Nephron progenitor cell (in vitro differentiated cells): ENCODE data around the gene CLVS2.

Experiments
- DNase-seq: peaks from one replicate; pipeline ENCODE4 v3.0.0; 2021
- H3K27ac Mint-ChIP-seq: 2 replicates; pipeline ENCODE4 v1.8.0; 2021; ENCODE audit warnings: mild to moderate bottlenecking, moderate library complexity, mixed read lengths
- H3K27me3 Mint-ChIP-seq: 2 replicates; pipeline ENCODE4 v1.8.0; 2021; ENCODE audit warnings: mild to moderate bottlenecking, low read depth, mixed read lengths; ENCODE audit not compliant: poor library complexity
- H3K36me3 Mint-ChIP-seq: 2 replicates; pipeline ENCODE4 v1.8.0; 2021; ENCODE audit warnings: low read depth, mixed read lengths
- H3K4me1 Mint-ChIP-seq: 2 replicates; pipeline ENCODE4 v1.8.0; 2021; ENCODE audit warnings: mixed read lengths
- H3K4me3 Mint-ChIP-seq: 2 replicates; pipeline ENCODE4 v1.8.0; 2021; ENCODE audit warnings: mild to moderate bottlenecking, moderate library complexity, mixed read lengths
- H3K9me3 Mint-ChIP-seq: 2 replicates; pipeline ENCODE4 v1.8.0; 2021; ENCODE audit warnings: mild to moderate bottlenecking, moderate library complexity, mixed read lengths
- TF ChIP-seq, protein P1 (sequence below): fragments of 200-600 bp; sonication (generic); IDR thresholded peaks from 2 replicates; pipeline ENCODE4 v1.5.0; 2021; ENCODE audit warnings: antibody characterized with exemption

The CLVS2 gene, protein sequence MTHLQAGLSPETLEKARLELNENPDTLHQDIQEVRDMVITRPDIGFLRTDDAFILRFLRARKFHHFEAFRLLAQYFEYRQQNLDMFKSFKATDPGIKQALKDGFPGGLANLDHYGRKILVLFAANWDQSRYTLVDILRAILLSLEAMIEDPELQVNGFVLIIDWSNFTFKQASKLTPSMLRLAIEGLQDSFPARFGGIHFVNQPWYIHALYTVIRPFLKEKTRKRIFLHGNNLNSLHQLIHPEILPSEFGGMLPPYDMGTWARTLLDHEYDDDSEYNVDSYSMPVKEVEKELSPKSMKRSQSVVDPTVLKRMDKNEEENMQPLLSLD

DNA sequence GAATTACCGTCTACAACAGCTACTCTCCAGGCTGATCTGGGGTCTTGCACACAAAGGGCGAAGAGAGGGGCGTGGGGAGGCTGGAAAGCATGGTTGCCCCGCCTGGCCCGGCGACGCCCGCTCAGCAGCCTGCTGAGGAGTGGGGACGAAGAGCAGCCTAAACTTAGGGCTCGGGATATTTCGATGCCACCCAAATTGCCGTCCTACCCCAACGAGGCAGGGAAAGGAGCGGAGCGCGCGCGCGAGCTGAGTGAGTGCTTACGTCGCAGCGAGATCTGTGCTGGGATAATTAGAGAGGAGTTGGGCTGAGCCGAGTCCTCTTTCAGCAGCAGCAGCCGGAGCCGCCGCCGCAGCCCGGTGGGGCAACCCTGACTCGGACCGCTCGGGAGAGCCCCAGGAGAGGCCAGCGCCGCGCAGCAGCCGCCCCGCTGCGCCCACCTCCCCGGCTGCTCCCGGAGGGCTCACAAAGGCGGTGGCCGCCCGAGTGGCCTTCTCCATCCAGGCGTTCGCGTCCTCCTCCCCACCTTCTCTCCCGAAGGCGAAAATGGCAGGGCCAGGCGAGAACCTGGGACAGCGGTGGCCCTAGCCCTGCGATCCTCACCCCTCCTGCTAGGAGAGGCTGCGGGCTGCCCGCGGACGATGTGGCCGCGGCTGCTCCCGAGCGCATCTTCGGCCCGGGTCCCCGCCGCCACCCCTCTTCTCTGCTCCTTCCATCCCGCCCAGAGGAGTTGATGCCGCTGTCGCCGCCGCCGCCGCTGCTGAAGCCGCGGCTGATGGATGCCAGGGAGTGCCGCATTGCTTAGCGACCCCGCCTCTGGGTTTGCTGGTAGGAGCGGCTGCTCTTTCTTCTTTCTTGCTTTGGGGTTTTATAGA lies at the start of gene CLVS2:
Gene CLVS2, plus strand, starts transcription at position 315 of the 873 bp plus-strand sequence. CDS start 1,543 bp downstream, outside the sequence.
- Mint-ChIP-seq H3K36me3 (no peaks in the 10 kb centered on the region), H3K4me3 (peak within 1 kb of the TSS; percentile 82), H3K27ac (no peak within 1 kb of the TSS), H3K27me3 (peaks cover 71% of the 10 kb centered on the region), H3K4me1 (peaks cover 12% of the 10 kb centered on the region), H3K9me3 (no peaks in the 10 kb centered on the region)
- peak; percentile 71 for DNase-seq
- TF ChIP-seq, protein P1, sequence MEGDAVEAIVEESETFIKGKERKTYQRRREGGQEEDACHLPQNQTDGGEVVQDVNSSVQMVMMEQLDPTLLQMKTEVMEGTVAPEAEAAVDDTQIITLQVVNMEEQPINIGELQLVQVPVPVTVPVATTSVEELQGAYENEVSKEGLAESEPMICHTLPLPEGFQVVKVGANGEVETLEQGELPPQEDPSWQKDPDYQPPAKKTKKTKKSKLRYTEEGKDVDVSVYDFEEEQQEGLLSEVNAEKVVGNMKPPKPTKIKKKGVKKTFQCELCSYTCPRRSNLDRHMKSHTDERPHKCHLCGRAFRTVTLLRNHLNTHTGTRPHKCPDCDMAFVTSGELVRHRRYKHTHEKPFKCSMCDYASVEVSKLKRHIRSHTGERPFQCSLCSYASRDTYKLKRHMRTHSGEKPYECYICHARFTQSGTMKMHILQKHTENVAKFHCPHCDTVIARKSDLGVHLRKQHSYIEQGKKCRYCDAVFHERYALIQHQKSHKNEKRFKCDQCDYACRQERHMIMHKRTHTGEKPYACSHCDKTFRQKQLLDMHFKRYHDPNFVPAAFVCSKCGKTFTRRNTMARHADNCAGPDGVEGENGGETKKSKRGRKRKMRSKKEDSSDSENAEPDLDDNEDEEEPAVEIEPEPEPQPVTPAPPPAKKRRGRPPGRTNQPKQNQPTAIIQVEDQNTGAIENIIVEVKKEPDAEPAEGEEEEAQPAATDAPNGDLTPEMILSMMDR = no peak

DNA sequence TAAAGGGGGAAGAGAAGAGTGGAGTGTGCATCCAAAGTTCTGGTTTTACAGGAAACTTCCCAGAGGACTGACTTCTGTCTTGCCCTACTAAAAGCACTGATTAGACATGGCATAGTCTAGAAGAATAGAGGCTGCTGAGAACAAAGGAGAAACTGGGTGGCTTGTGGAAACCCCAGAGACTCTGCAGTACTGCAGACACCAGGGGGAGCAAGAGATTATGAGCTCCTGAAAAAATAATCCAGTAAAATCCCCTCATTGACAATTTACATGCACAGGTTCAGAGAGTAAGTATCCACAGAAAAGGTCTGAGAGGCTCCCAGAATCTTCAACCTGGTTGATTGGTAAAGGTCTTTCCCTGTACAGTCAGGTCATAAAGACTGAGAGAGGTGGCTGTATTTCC lies 48.7 kb upstream of the CLVS2 start:
- H3K4me3 Mint-ChIP-seq = no peak overlapping the region
- no peak overlapping the region for H3K27ac Mint-ChIP-seq
- TF ChIP-seq, protein P1 = peak; percentile 54
- H3K36me3 Mint-ChIP-seq = no peaks in the 10 kb centered on the region
- DNase-seq = peak; percentile 18
- no peaks in the 10 kb centered on the region for H3K4me1 Mint-ChIP-seq
- H3K27me3 Mint-ChIP-seq = no peaks in the 10 kb centered on the region
- no peaks in the 10 kb centered on the region for H3K9me3 Mint-ChIP-seq

DNA sequence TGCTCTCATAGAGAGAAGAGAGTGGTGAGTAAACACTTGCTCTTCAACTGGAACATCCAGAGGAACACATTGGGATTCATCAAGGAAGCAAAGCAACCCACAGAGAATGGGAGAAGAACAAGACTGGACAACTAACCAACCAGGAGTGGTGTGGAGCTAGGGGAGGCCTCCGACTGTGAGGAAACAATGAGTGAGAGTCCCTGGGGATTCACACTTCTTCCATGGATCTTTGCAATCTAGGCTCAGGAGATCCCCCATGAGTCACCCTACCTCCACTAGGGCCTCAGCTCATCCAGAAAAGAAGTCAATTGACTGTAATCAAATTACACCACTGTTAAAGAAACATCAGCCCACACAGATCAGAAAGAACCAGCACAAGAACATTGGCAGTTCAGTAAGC lies 42.3 kb upstream of the CLVS2 start:
- Mint-ChIP-seq H3K27me3 (peaks cover 2% of the 10 kb centered on the region), H3K4me1 (no peaks in the 10 kb centered on the region), H3K9me3 (peaks cover 26% of the 10 kb centered on the region), H3K4me3 (no peak overlapping the region), H3K36me3 (no peaks in the 10 kb centered on the region), H3K27ac (no peak overlapping the region)
- no peak for DNase-seq
- TF ChIP-seq, protein P1 = no peak

DNA sequence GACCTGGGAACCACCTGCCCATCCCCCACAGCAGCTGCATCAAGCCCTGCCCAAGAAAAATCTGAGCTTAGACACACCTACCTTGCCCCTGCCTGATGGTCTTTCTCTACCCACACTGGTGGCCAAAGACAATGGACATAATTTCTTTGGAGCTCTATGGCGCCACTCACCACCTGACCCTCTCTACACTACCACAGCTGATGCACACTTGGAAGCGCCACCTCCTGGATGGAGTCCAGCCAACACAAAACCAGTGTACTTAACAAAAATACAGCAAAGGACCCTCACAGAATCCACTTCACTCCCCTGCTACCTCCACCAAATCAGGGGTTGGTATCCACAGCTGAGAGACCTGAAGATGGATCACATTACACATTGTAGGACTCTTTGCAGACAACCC lies 39.7 kb upstream of the CLVS2 start:
- no peaks in the 10 kb centered on the region for H3K36me3 Mint-ChIP-seq
- TF ChIP-seq, protein P1 = no peak
- DNase-seq = no peak
- H3K27me3 Mint-ChIP-seq = peaks cover 2% of the 10 kb centered on the region
- H3K27ac Mint-ChIP-seq = no peak overlapping the region
- H3K4me1 Mint-ChIP-seq = no peaks in the 10 kb centered on the region
- H3K9me3 Mint-ChIP-seq = peaks cover 42% of the 10 kb centered on the region
- H3K4me3 Mint-ChIP-seq = no peak overlapping the region

DNA sequence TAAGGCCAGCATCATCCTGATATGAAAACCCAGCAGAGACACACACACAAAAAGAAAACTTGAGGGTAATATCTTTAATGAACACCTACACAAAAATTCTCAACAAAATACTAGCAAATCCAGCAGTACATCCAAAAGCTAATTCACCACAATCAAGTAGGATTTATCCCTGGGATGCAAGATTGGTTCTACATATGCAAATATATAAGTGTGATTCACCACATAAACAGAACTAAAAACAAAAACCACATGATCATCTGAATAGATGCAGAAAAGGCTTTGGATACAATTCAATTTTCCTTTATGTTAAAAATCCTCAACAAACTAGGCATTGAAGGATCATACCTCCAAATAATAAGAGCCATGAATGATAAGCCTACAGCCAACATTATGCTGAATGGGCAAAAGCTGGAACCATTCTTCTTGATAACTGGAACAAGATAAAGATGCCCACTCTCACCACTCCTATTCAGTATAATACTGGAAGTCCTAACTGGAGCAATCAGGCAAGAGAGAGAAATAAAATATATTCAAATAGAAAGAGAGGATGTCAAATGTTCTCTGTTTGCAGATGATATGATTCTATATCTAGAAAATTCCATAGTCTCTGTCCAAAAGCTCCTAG lies 33.9 kb upstream of the CLVS2 start:
- TF ChIP-seq, protein P1 = no peak
- Mint-ChIP-seq H3K4me3 (no peak overlapping the region), H3K27me3 (no peaks in the 10 kb centered on the region), H3K36me3 (no peaks in the 10 kb centered on the region), H3K9me3 (peaks cover 48% of the 10 kb centered on the region), H3K4me1 (no peaks in the 10 kb centered on the region), H3K27ac (no peak overlapping the region)
- DNase-seq = no peak
